Measurements from ENCODE around the gene SH3GL3.

The SH3GL3 gene

DNA sequence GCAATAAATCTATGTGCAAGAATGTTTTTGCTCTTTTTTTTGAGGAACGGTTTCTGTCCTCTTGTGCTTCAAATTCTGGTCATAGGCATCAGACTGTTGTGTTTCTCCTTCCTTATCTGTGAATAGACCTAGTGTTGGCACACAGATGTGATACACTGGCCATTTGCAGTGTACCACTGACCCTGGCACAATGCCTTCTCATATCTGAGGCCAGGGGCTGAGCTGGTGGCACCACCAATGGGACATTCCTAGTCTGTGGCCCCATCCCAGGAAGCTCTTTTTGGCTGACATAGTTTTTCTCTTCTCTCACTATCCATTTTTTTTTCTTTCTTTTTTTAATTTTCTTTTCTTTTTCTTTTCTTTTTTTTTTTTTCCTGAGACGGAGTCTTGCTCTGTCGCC is 40.4 kb downstream of the SH3GL3 start:
- no peak for TF ChIP-seq ZFX (IDR thresholded peaks at IDR 0.05; ENCODE audit: borderline replicate concordance)
- TF ChIP-seq, protein P1, sequence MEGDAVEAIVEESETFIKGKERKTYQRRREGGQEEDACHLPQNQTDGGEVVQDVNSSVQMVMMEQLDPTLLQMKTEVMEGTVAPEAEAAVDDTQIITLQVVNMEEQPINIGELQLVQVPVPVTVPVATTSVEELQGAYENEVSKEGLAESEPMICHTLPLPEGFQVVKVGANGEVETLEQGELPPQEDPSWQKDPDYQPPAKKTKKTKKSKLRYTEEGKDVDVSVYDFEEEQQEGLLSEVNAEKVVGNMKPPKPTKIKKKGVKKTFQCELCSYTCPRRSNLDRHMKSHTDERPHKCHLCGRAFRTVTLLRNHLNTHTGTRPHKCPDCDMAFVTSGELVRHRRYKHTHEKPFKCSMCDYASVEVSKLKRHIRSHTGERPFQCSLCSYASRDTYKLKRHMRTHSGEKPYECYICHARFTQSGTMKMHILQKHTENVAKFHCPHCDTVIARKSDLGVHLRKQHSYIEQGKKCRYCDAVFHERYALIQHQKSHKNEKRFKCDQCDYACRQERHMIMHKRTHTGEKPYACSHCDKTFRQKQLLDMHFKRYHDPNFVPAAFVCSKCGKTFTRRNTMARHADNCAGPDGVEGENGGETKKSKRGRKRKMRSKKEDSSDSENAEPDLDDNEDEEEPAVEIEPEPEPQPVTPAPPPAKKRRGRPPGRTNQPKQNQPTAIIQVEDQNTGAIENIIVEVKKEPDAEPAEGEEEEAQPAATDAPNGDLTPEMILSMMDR (IDR thresholded peaks at IDR 0.05): no peak
- H3K27ac ChIP-seq: no peak overlapping the region

DNA sequence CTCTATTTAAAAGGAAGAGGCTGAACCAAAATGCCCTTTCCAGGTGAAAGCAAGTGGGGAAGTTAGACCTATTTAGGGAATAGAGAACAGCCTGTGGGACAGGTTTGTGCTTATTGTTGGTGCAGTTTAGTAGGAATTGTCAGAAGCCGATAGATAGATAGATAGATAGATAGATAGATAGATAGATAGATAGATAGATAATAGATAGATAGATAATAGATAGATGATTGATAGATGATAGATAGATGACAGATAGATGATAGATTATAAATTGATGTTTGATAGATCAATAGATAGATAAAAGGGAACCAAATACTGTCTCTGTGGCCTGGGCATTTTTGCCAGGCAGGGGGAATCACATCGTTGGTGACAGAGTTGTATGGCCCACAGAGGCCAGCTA is 42.5 kb downstream of the SH3GL3 start:
- TF ChIP-seq, protein P1 (IDR thresholded peaks at IDR 0.05): no peak
- no peak for TF ChIP-seq ZFX (IDR thresholded peaks at IDR 0.05; ENCODE audit: borderline replicate concordance)

DNA sequence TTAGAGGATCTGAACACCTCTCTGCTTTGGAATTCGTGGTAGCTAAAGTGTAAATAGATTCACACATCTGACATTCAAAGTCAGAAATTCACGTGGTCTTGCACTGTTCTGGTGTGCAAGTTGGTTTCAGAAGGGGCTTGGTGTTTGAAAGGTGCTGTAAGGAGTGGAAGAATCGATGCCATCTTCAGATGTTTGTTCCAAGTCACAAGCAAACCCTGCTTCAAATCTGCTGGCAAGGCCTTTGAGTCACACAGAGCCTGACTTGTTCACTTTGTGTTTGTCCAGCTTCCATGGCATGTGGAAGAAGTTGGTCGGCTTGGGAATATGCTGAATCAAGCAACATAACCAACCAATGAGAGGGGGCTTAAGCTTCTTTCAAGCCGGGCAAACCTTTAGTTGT is 44.3 kb downstream of the SH3GL3 start:
- no peak overlapping the region for H3K27ac ChIP-seq
- TF ChIP-seq, protein P1 (IDR thresholded peaks at IDR 0.05): no peak
- no peak for TF ChIP-seq ZFX (IDR thresholded peaks at IDR 0.05; ENCODE audit: borderline replicate concordance)

More for the DNA sequence above, 42.5 kb downstream of the SH3GL3 start:
- no peak overlapping the region for H3K27ac ChIP-seq

DNA sequence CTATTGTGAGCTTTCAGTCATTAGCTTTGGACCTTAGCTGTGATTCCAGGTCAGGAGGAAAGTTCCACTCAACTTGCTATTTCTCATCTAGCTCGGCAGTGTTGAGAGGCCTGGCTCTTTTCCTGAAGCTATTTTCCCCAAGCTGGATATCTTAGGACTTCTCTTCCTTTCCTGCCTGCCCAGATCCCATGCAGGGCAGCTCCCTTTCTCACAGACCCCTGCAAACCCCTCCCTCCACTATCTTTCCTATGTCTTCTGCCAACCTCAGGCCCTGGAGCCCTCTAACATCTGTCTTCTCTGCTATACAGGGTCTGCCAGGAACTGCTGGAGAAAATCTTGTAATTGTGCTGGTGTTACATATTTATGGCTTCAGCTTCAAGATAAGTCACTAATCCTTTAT is 49.6 kb downstream of the SH3GL3 start:
- no peak overlapping the region for H3K27ac ChIP-seq
- TF ChIP-seq, protein P1 (IDR thresholded peaks at IDR 0.05): no peak
- TF ChIP-seq ZFX (IDR thresholded peaks at IDR 0.05; ENCODE audit: borderline replicate concordance): no peak

DNA sequence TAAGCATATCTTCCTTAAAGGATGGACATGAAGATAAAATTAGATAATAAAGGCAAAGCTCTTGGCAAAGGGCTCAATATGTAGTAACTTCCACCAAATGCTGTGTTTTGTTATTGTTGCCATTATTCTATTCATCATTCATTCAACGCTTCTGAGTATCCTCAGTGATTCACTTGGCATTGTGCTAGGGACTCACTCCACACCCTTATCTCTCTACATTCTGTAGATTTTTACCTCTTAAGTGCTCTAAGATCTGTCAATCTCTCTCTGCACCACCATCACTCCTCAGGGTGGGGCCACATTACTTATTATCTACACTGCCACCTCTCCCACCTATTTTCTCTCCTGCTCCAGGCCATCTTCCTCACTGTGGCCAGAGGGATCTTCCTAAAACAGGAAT is 51.2 kb downstream of the SH3GL3 start:
- no peak overlapping the region for H3K27ac ChIP-seq
- TF ChIP-seq, protein P1 (IDR thresholded peaks at IDR 0.05): no peak
- no peak for TF ChIP-seq ZFX (IDR thresholded peaks at IDR 0.05; ENCODE audit: borderline replicate concordance)

DNA sequence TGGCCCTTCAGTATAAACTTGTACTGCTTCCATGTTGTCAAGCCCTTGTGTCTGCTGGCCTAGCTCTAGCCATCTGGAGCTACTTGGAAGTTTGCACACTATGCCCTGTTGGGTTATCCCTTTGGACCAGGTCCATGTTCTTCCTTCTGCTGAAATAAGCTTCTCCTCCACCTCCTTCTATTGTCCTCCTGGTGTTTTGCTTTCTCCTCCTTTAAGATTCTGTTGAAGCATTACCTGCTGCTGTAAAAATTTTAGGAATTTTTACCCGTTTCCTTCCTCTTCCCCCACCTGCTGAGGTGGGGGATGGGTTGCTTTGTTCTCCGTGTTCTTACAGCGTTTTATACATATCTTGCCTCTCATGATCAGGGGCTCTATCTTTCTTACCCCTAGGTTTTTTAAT is 51.7 kb downstream of the SH3GL3 start:
- H3K27ac ChIP-seq: no peak overlapping the region
- no peak for TF ChIP-seq ZFX (IDR thresholded peaks at IDR 0.05; ENCODE audit: borderline replicate concordance)

DNA sequence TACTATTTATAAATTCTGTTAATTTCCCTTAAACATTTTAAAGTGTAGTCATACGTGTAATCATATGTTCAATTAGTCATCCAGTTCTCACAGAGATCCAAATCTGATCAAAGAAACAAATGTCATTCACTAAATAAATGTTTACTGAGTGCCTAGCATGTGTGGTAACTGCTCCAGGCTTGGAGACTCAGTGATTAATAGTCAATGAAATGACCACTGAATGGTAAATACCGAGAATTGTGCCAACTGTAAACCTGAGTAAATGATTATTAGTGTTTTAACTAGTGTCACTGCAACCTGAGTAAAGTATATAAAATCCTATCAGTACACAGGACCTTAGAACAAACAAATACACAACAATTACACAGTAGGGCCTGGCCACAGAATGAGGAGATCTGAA is 52.3 kb downstream of the SH3GL3 start:
- no peak for TF ChIP-seq ZFX (IDR thresholded peaks at IDR 0.05; ENCODE audit: borderline replicate concordance)
- TF ChIP-seq, protein P1 (IDR thresholded peaks at IDR 0.05): no peak
- no peak overlapping the region for H3K27ac ChIP-seq

All from 22Rv1 (cell line).